IMR-90 (cell line): ENCODE results near the gene NMUR1. TPM values are rescaled to one million over a fixed set of nuclear protein-coding genes. Genes with fewer than 3 reads are reported as not detected.

Experiments used
- ATAC-seq: fragments of 200-7000 bp; cut with Tn5 transposase; 2 replicates; pipeline ENCODE4 v1.9.1; 2020; ENCODE audit warnings: low read depth, mild to moderate bottlenecking, moderate library complexity
- BruUV-seq: library from RNA; stranded (reverse); fragments of 400-500 nt; replicated peaks from 2 replicates; lab custom pipeline; 2021; lab: Mats Ljungman, UMichigan
- CTCF ChIA-PET: fragments of 300-600 bp; formaldehyde crosslinking; extraction: SDS; loops from one replicate; lab custom pipeline; 2021; ENCODE audit warnings: antibody characterized with exemption; lab: Yijun Ruan, JAX
- POLR2A ChIA-PET: fragments of 300-600 bp; sonication (Branson Sonifier 250); formaldehyde crosslinking; loops from one replicate; lab custom pipeline; 2022; ENCODE audit warnings: antibody characterized with exemption; ENCODE audit not compliant: unreplicated experiment; lab: Charles Lee
- DNase-seq: peaks from one replicate; pipeline ENCODE4 v3.0.0; 2013
- H2AFZ ChIP-seq: replicated peaks from 2 replicates; pipeline ENCODE3; 2013; ENCODE audit warnings: low read length, mild to moderate bottlenecking; ENCODE audit not compliant: poor library complexity
- H2AK5ac ChIP-seq: 2 replicates; pipeline ENCODE4 v1.6.1; 2013; ENCODE audit warnings: low read depth, low read length, inconsistent platforms
- H2AK9ac ChIP-seq: replicated peaks from 2 replicates; pipeline ENCODE3; 2013; ENCODE audit warnings: mild to moderate bottlenecking, low read depth, low read length, moderate library complexity; ENCODE audit not compliant: poor library complexity
- H2BK120ac ChIP-seq: 2 replicates; pipeline ENCODE4 v1.6.1; 2013; ENCODE audit warnings: low read depth, low read length, inconsistent platforms
- H2BK15ac ChIP-seq: 3 replicates; pipeline ENCODE4 v1.6.1; 2013; ENCODE audit warnings: low read depth, low read length, inconsistent platforms
- H2BK20ac ChIP-seq: 2 replicates; pipeline ENCODE4 v1.6.1; 2013; ENCODE audit warnings: low read depth, mild to moderate bottlenecking, inconsistent platforms, low read length, moderate library complexity
- H2BK5ac ChIP-seq: 2 replicates; pipeline ENCODE4 v1.6.1; 2013; ENCODE audit warnings: mild to moderate bottlenecking, low read depth, low read length, inconsistent platforms; ENCODE audit not compliant: poor library complexity, severe bottlenecking
- H3K14ac ChIP-seq: replicated peaks from 2 replicates; pipeline ENCODE4 v1.6.1; 2013; ENCODE audit warnings: low read depth, low read length, inconsistent platforms
- H3K18ac ChIP-seq: 2 replicates; pipeline ENCODE4 v1.6.1; 2013; ENCODE audit warnings: low read depth, low read length, control low read depth
- H3K23ac ChIP-seq: 2 replicates; pipeline ENCODE4 v1.6.1; 2013; ENCODE audit warnings: low read depth, low read length, inconsistent platforms
- H3K27ac ChIP-seq: 2 replicates; pipeline ENCODE4 v1.5.1; 2013; ENCODE audit warnings: mild to moderate bottlenecking, control low read depth, low read length; ENCODE audit not compliant: insufficient read depth
- H3K27me3 ChIP-seq: 2 replicates; pipeline ENCODE4 v1.6.1; 2013; ENCODE audit warnings: low read length; ENCODE audit not compliant: control insufficient read depth, insufficient read depth
- H3K36me3 ChIP-seq: 2 replicates; pipeline ENCODE4 v1.6.1; 2013; ENCODE audit warnings: low read length, mixed read lengths; ENCODE audit not compliant: control insufficient read depth, insufficient read depth
- H3K4ac ChIP-seq: 2 replicates; pipeline ENCODE4 v1.6.1; 2013; ENCODE audit warnings: low read depth, low read length, inconsistent platforms
- H3K4me1 ChIP-seq: 2 replicates; pipeline ENCODE4 v1.6.1; 2013; ENCODE audit warnings: low read length, mixed read lengths; ENCODE audit not compliant: control insufficient read depth, insufficient read depth
- H3K4me2 ChIP-seq: 2 replicates; pipeline ENCODE4 v1.6.1; 2013; ENCODE audit warnings: low read depth, mild to moderate bottlenecking, control low read depth, low read length, moderate library complexity
- H3K4me3 ChIP-seq: 2 replicates; pipeline ENCODE4 v1.5.1; 2013; ENCODE audit warnings: low read depth, mild to moderate bottlenecking, control low read depth, low read length, moderate library complexity; ENCODE audit not compliant: insufficient read depth
- H3K56ac ChIP-seq: 2 replicates; pipeline ENCODE4 v1.6.1; 2013; ENCODE audit warnings: low read length, inconsistent platforms; ENCODE audit not compliant: insufficient read depth; ENCODE audit errors: extremely low read depth
- H3K79me1 ChIP-seq, 2 experiments: 2 replicates each; pipeline ENCODE4 v1.6.1; 2013; ENCODE audit warnings: low read length in 2 of 2, inconsistent platforms in 1 of 2, low read depth in 1 of 2
- H3K9ac ChIP-seq: 2 replicates; pipeline ENCODE4 v1.6.1; 2013; ENCODE audit warnings: low read depth, low read length, control low read depth
- H3K9me1 ChIP-seq: 2 replicates; pipeline ENCODE4 v1.6.1; 2013; ENCODE audit warnings: low read length, inconsistent platforms; ENCODE audit not compliant: insufficient read depth
- H3K9me3 ChIP-seq: 2 replicates; pipeline ENCODE4 v1.6.1; 2013; ENCODE audit warnings: low read length; ENCODE audit not compliant: control insufficient read depth, insufficient read depth
- H4K20me1 ChIP-seq: 2 replicates; pipeline ENCODE4 v1.6.1; 2013; ENCODE audit warnings: low read length, inconsistent platforms; ENCODE audit not compliant: insufficient read depth
- H4K5ac ChIP-seq: 2 replicates; pipeline ENCODE4 v1.6.1; 2013; ENCODE audit warnings: mild to moderate bottlenecking, low read depth, low read length, control low read depth
- H4K8ac ChIP-seq, 2 experiments: 2 replicates each; pipeline ENCODE4 v1.6.1; 2013; ENCODE audit warnings: low read depth in 2 of 2, low read length in 2 of 2, control low read depth in 1 of 2, inconsistent platforms in 1 of 2
- H4K91ac ChIP-seq: 2 replicates; pipeline ENCODE4 v1.6.1; 2013; ENCODE audit warnings: low read depth, low read length, inconsistent platforms; ENCODE audit not compliant: insufficient read depth
- MAZ ChIP-seq: IDR thresholded peaks from 2 replicates; pipeline ENCODE4 v1.6.1; 2012; ENCODE audit warnings: low read depth, mild to moderate bottlenecking, low read length, improper control_type of control experiment, moderate library complexity, borderline replicate concordance
- NFE2L2 ChIP-seq: fragments of 150-350 bp; IDR thresholded peaks from 2 replicates; pipeline ENCODE4 v1.6.1; 2016; ENCODE audit warnings: low read depth, mild to moderate bottlenecking, low read length
- RAD21 ChIP-seq: IDR thresholded peaks from 2 replicates; pipeline ENCODE4 v1.6.1; 2012; ENCODE audit warnings: low read length, improper control_type of control experiment
- SMC3 ChIP-seq: fragments of 150-350 bp; IDR thresholded peaks from 2 replicates; pipeline ENCODE4 v1.6.1; 2016; ENCODE audit warnings: low read depth, mild to moderate bottlenecking, antibody characterized with exemption, low read length, moderate library complexity
- WGBS, 2 experiments: methylation state at CpG; one replicate each; pipeline versions ENCODE4 v1.1.5 to v1.1.7; 2013; ENCODE audit warnings: missing lambda C conversion rate in 2 of 2; ENCODE audit not compliant: insufficient read length in 1 of 2; ENCODE audit errors: extremely low coverage in 2 of 2; 5-methylcytosine and 5-hydroxymethylcytosine counted together
- dilution Hi-C: fragments of 300-500 bp; cut with HindIII; formaldehyde crosslinking; loops from one replicate; pipeline ENCODE4 v1.14.3; 2018; ENCODE audit warnings: low sequenced_read_pairs; ENCODE audit not compliant: unreplicated experiment
- in situ Hi-C: fragments of 300-500 bp; cut with MboI; formaldehyde crosslinking; loops from 3 replicates; pipeline ENCODE4 v1.14.3; 2019; ENCODE audit warnings: low sequenced_read_pairs, inconsistent platforms, mixed read lengths
- intact Hi-C: fragments of 100-400 bp; cut with micrococcal nuclease; formaldehyde crosslinking; loops from 2 replicates; pipeline ENCODE4 v1.10.0; 2022
- polyA plus RNA-seq, 3 experiments: library from polyadenylated mRNA; depleted of rRNA; stranded (reverse); fragments of >200 nt; gene quantifications; 2 replicates each; pipeline ENCODE4 v1.2.3, GENCODE V29; 2012; ENCODE audit warnings: low replicate concordance in 1 of 3
- total RNA-seq: library from RNA; depleted of rRNA; stranded (reverse); fragments of >200 nt; gene quantifications from 2 replicates; pipeline ENCODE4 v1.2.3, GENCODE V29; 2012
- TF ChIP-seq, protein P1 (sequence below): conservative IDR thresholded peaks from 2 replicates; pipeline ENCODE4 v1.5.1; 2012; ENCODE audit warnings: mild to moderate bottlenecking, low read depth, low read length, improper control_type of control experiment
- TF ChIP-seq, protein P2 (sequence below): fragments of 150-350 bp; IDR thresholded peaks from 2 replicates; pipeline ENCODE4 v1.6.1; 2017; ENCODE audit warnings: mild to moderate bottlenecking, antibody characterized with exemption, low read length, low read depth

The NMUR1 gene
- total and polyA plus RNA-seq, 2 of the 4 experiments (the other 2 are of a cell fraction) = not detected

DNA sequence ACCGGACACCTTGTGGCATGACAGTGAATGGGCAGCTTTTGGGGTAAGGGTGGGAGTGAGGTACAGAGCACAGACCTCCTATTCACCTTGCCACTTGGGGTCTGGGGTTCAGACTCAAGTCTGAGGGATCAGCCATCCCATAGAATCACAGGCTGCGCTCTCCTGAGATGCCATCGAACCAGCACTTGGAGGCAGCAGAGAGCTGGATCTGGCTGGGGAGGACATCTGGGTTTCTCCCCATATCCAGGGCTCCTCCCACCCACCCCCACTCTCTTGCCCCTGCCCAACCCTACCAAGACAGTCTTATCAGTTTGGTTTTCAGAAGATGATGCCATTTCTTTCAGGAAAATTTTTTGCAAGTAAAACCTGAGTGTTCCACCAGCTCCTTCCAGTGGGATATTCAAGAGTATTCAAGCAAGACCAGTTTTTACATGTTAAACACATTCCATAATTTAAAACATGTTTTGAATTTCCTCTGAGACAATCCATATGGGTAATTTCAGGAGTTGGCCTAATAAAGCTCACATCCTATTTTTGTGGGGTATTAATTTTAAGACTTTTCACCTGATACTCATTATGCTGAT lies 33.2 kb upstream of the NMUR1 start:
- Histone ChIP-seq H3K79me1 (no peaks in the 10 kb centered on the region), H2AK9ac (no peak overlapping the region), H2AK5ac (no peak overlapping the region), H4K5ac (no peak overlapping the region), H3K4me1 (no peaks in the 10 kb centered on the region), H2BK15ac (no peak overlapping the region), H4K8ac (no peak overlapping the region), H3K56ac (no peak overlapping the region), H3K4me2 (no peak overlapping the region), H2BK120ac (no peak overlapping the region), H2BK5ac (no peak overlapping the region), H3K36me3 (no peaks in the 10 kb centered on the region), H4K91ac (no peak overlapping the region), H3K27ac (no peak overlapping the region), H2BK20ac (no peak overlapping the region), H3K9me1 (no peaks in the 10 kb centered on the region), H3K9me3 (no peaks in the 10 kb centered on the region), H2AFZ (no peak overlapping the region), H3K4ac (no peak overlapping the region), H3K27me3 (peaks cover 4% of the 10 kb centered on the region; the same call in 1 of the 2 replicates), H3K18ac (no peak overlapping the region), H3K4me3 (no peak overlapping the region), H4K20me1 (no peaks in the 10 kb centered on the region), H3K9ac (no peak overlapping the region), H3K14ac (no peak overlapping the region), H3K23ac (no peak overlapping the region)
- peak; percentile 57 for DNase-seq
- ChIA-PET POLR2A (no interaction called here), CTCF (interaction anchor here (0.7 to 2.3 kb wide), 4 partner anchors 9 to 46 kb away, joined by 3 to 13 read pairs (median 6); no protein-coding TSS in a partner anchor)
- BruUV-seq = no TSS peak
- intact Hi-C loops (loop anchor here (1.0 to 5.0 kb wide), 3 partner anchors 38 to 154 kb away; no protein-coding TSS in a partner anchor), dilution Hi-C loops (no loop called here), in situ Hi-C loops (no loop called here)
- peak; percentile 100 for ATAC-seq
- WGBS, 2 experiments = no CpG with 5 or more reads among the region's 3 CpGs
- TF ChIP-seq NFE2L2 (no peak), MAZ (0 out of 2 replicates have a peak, but pooled peaks have one; percentile 18), SMC3 (peak; percentile 67), RAD21 (peak; percentile 78)
- TF ChIP-seq, protein P1, sequence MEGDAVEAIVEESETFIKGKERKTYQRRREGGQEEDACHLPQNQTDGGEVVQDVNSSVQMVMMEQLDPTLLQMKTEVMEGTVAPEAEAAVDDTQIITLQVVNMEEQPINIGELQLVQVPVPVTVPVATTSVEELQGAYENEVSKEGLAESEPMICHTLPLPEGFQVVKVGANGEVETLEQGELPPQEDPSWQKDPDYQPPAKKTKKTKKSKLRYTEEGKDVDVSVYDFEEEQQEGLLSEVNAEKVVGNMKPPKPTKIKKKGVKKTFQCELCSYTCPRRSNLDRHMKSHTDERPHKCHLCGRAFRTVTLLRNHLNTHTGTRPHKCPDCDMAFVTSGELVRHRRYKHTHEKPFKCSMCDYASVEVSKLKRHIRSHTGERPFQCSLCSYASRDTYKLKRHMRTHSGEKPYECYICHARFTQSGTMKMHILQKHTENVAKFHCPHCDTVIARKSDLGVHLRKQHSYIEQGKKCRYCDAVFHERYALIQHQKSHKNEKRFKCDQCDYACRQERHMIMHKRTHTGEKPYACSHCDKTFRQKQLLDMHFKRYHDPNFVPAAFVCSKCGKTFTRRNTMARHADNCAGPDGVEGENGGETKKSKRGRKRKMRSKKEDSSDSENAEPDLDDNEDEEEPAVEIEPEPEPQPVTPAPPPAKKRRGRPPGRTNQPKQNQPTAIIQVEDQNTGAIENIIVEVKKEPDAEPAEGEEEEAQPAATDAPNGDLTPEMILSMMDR = peak; percentile 80
- TF ChIP-seq, protein P2, sequence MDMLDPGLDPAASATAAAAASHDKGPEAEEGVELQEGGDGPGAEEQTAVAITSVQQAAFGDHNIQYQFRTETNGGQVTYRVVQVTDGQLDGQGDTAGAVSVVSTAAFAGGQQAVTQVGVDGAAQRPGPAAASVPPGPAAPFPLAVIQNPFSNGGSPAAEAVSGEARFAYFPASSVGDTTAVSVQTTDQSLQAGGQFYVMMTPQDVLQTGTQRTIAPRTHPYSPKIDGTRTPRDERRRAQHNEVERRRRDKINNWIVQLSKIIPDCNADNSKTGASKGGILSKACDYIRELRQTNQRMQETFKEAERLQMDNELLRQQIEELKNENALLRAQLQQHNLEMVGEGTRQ = no peak
